B cell (primary cell): ENCODE data around the gene MYRFL. TPM values are rescaled to one million over a fixed set of nuclear protein-coding genes. Genes with fewer than 3 reads are reported as not detected.

Experiments
- ATAC-seq: fragments of 200-7000 bp; cut with Tn5 transposase; one replicate; pipeline ENCODE4 v1.10.0; 2021; ENCODE audit warnings: low read depth, mild to moderate bottlenecking, moderate number of reproducible peaks, moderate library complexity
- CTCF ChIA-PET: fragments of 350-600 bp; sonication (Branson Sonifier 250); formaldehyde crosslinking; loops from one replicate; lab custom pipeline; 2021; ENCODE audit warnings: antibody characterized with exemption, inconsistent platforms; lab: Charles Lee
- POLR2A ChIA-PET: fragments of 350-600 bp; sonication (Branson Sonifier 250); formaldehyde crosslinking; loops from one replicate; lab custom pipeline; 2021; ENCODE audit warnings: antibody characterized with exemption; lab: Charles Lee
- DNase-seq: peaks from one replicate; pipeline ENCODE4 v3.0.0; 2013
- H2AFZ ChIP-seq: 2 replicates; pipeline ENCODE4 v1.6.1; 2012; ENCODE audit warnings: mild to moderate bottlenecking, low read depth, low read length; ENCODE audit not compliant: insufficient read depth, poor library complexity, severe bottlenecking
- H3K27ac ChIP-seq, 2 donors: 1 replicate in 1 of 2; 2 replicates in 1 of 2; pipeline ENCODE4 v1.5.1; 2012 to 2013; ENCODE audit warnings: low read length in 2 of 2, mild to moderate bottlenecking in 2 of 2, moderate library complexity in 1 of 2
- H3K27me3 ChIP-seq, 4 experiments: fragments of 200-600 bp in 1 of 4; sonication (generic) in 1 of 4; replicated peaks in 1 of 4; 1 replicate in 2 of 4; 2 replicates in 2 of 4; pipeline versions ENCODE4 v1.6.1 to v1.7.0; 2013 to 2016; ENCODE audit warnings: low read length in 3 of 4, mild to moderate bottlenecking in 2 of 4, mixed read lengths in 1 of 4, moderate library complexity in 1 of 4; ENCODE audit not compliant: insufficient read depth in 4 of 4, control insufficient read depth in 3 of 4; ENCODE audit errors: control extremely low read depth in 1 of 4
- H3K36me3 ChIP-seq, 2 experiments: replicated peaks in 1 of 2; 1 replicate in 1 of 2; 2 replicates in 1 of 2; pipeline versions ENCODE4 v1.6.1 to v1.7.1; 2013; ENCODE audit warnings: low read length in 1 of 2; ENCODE audit not compliant: insufficient read depth in 2 of 2, control insufficient read depth in 1 of 2; ENCODE audit errors: control extremely low read depth in 1 of 2, extremely low read depth in 1 of 2
- H3K4me1 ChIP-seq, 2 donors: fragments of 200-600 bp in 1 of 2; sonication (generic) in 1 of 2; 1 replicate in 1 of 2; 2 replicates in 1 of 2; pipeline versions ENCODE4 v1.5.1 to v1.6.1; 2013 to 2017; ENCODE audit warnings: low read length in 2 of 2; ENCODE audit not compliant: control insufficient read depth in 2 of 2, insufficient read depth in 2 of 2
- H3K4me2 ChIP-seq: replicated peaks from 2 replicates; pipeline ENCODE3; 2012; ENCODE audit warnings: mild to moderate bottlenecking, low read depth, low read length; ENCODE audit not compliant: poor library complexity, severe bottlenecking
- H3K4me3 ChIP-seq, 5 experiments: fragments of 200-600 bp in 1 of 5; sonication (generic) in 1 of 5; 1 replicate in 3 of 5; 2 replicates in 2 of 5; pipeline versions ENCODE4 v1.5.1 to v1.7.0; 2011 to 2016; ENCODE audit warnings: low read length in 4 of 5, mild to moderate bottlenecking in 4 of 5, low read depth in 2 of 5, control low read depth in 1 of 5, moderate library complexity in 1 of 5; ENCODE audit not compliant: insufficient read depth in 1 of 5; ENCODE audit errors: control extremely low read depth in 1 of 5, extremely low read depth in 1 of 5
- H3K79me2 ChIP-seq: fragments of 200-600 bp; sonication (generic); one replicate; pipeline ENCODE4 v1.6.0; 2016; ENCODE audit warnings: low read length; ENCODE audit not compliant: control insufficient read depth, insufficient read depth
- H3K9ac ChIP-seq: fragments of 200-600 bp; sonication (generic); 2 replicates; pipeline ENCODE4 v1.6.1; 2017; ENCODE audit warnings: mild to moderate bottlenecking, low read length, moderate library complexity
- H3K9me3 ChIP-seq, 3 donors: one replicate each; pipeline versions ENCODE4 v1.6.1 to v1.7.1; 2013; ENCODE audit warnings: low read length in 2 of 3; ENCODE audit not compliant: control insufficient read depth in 2 of 3, insufficient read depth in 1 of 3; ENCODE audit errors: control extremely low read depth in 1 of 3
- H4K20me1 ChIP-seq: 2 replicates; pipeline ENCODE4 v1.6.0; 2012; ENCODE audit warnings: mild to moderate bottlenecking, low read length; ENCODE audit not compliant: insufficient read depth, control insufficient read depth, poor library complexity, severe bottlenecking
- H3K27ac Mint-ChIP-seq: one replicate; pipeline ENCODE4 v1.8.0; 2021; ENCODE audit warnings: mixed read lengths
- H3K27me3 Mint-ChIP-seq: one replicate; pipeline ENCODE4 v1.8.0; 2021; ENCODE audit warnings: mixed read lengths
- H3K4me1 Mint-ChIP-seq: one replicate; pipeline ENCODE4 v1.8.0; 2021; ENCODE audit warnings: mixed read lengths
- H3K4me3 Mint-ChIP-seq: one replicate; pipeline ENCODE4 v1.8.0; 2021; ENCODE audit warnings: mixed read lengths
- H3K9me3 Mint-ChIP-seq: one replicate; pipeline ENCODE4 v1.8.0; 2022; ENCODE audit warnings: mixed read lengths; ENCODE audit not compliant: insufficient read depth
- EZH2 ChIP-seq: IDR thresholded peaks from 2 replicates; pipeline ENCODE4 v1.6.1; 2012; ENCODE audit warnings: borderline replicate concordance, low read depth, mild to moderate bottlenecking, moderate library complexity, low read length; ENCODE audit not compliant: insufficient read depth, poor library complexity, severe bottlenecking
- WGBS: methylation state at CpG from one replicate; pipeline ENCODE4 v1.1.5; 2013; ENCODE audit warnings: missing lambda C conversion rate; ENCODE audit not compliant: insufficient coverage; 5-methylcytosine and 5-hydroxymethylcytosine counted together
- intact Hi-C: fragments of 100-400 bp; cut with micrococcal nuclease; formaldehyde crosslinking; loops from one replicate; pipeline ENCODE4 v1.10.0; 2022
- polyA plus RNA-seq: library from polyadenylated mRNA; depleted of rRNA; stranded (reverse); fragments of >200 nt; gene quantifications from 2 replicates; pipeline ENCODE4 v1.2.3, GENCODE V29; 2012
- total RNA-seq, 2 donors: library from RNA; stranded (reverse); fragments of 120-200 nt in 1 of 2; gene quantifications; 1 replicate in 1 of 2; 2 replicates in 1 of 2; pipeline versions ENCODE4 v1.2.3 to v1.2.4, GENCODE V29; 2013 to 2022
- TF ChIP-seq, protein P1 (sequence below): fragments of 200-600 bp; IDR thresholded peaks from one replicate; pipeline ENCODE4 v1.8.0; 2022; ENCODE audit warnings: antibody characterized with exemption, mild to moderate bottlenecking

The MYRFL gene
- total and polyA plus RNA-seq, 2 donors (not counting 1 experiment from before 2014, with no cell fraction given): 0.28 TPM; not detected in 1

GRCh38 chr12:69900720-69901131, 75.7 kb downstream of the MYRFL start:
- Histone ChIP-seq H3K27me3 (no peaks in the 10 kb centered on the region), H2AFZ (no peak overlapping the region), H3K36me3 (no peaks in the 10 kb centered on the region), H3K4me1 (peaks cover 0 to 5% of the 10 kb centered on the region in 2 donors), H4K20me1 (no peaks in the 10 kb centered on the region), H3K27ac (no peak overlapping the region), H3K4me2 (no peak overlapping the region), H3K9me3 (no peaks in the 10 kb centered on the region), H3K79me2 (no peaks in the 10 kb centered on the region), H3K4me3 (no peak overlapping the region), H3K9ac (no peak overlapping the region)
- Mint-ChIP-seq H3K9me3 (no peaks in the 10 kb centered on the region), H3K4me3 (no peak overlapping the region), H3K27me3 (peaks cover 3% of the 10 kb centered on the region), H3K4me1 (peaks cover 3% of the 10 kb centered on the region), H3K27ac (no peak overlapping the region)
- ATAC-seq (no peak), DNase-seq (peak; percentile 75)
- no peak for TF ChIP-seq EZH2
- TF ChIP-seq, protein P1, sequence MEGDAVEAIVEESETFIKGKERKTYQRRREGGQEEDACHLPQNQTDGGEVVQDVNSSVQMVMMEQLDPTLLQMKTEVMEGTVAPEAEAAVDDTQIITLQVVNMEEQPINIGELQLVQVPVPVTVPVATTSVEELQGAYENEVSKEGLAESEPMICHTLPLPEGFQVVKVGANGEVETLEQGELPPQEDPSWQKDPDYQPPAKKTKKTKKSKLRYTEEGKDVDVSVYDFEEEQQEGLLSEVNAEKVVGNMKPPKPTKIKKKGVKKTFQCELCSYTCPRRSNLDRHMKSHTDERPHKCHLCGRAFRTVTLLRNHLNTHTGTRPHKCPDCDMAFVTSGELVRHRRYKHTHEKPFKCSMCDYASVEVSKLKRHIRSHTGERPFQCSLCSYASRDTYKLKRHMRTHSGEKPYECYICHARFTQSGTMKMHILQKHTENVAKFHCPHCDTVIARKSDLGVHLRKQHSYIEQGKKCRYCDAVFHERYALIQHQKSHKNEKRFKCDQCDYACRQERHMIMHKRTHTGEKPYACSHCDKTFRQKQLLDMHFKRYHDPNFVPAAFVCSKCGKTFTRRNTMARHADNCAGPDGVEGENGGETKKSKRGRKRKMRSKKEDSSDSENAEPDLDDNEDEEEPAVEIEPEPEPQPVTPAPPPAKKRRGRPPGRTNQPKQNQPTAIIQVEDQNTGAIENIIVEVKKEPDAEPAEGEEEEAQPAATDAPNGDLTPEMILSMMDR: peak; percentile 92
- ChIA-PET POLR2A (no interaction called here), CTCF (interaction anchor here (0.7 to 8.1 kb wide), 24 partner anchors 8 to 1866 kb away, joined by 3 to 117 read pairs (median 4); no protein-coding TSS in a partner anchor)
- WGBS: 0% methylated on average over 2 of the region's 4 CpGs
- intact Hi-C loops: loop anchor here (1.0 to 2.0 kb wide), 2 partner anchors 677 to 818 kb away; no protein-coding TSS in a partner anchor

- H3K27ac ChIP-seq: no peak overlapping the region
- H3K4me1 ChIP-seq: peaks cover 0 to 11% of the 10 kb centered on the region in 2 donors
- Mint-ChIP-seq H3K27ac (no peak overlapping the region), H3K9me3 (no peaks in the 10 kb centered on the region), H3K27me3 (no peaks in the 10 kb centered on the region), H3K4me3 (no peak overlapping the region), H3K4me1 (peaks cover 9% of the 10 kb centered on the region)
- TF ChIP-seq, protein P1: no peak
- no peak for TF ChIP-seq EZH2
- CTCF ChIA-PET: interaction anchor here (0.8 to 8.1 kb wide), 20 partner anchors 7 to 1865 kb away, joined by 3 to 117 read pairs (median 6); no protein-coding TSS in a partner anchor
- intact Hi-C loops: loop anchor here (2.0 kb wide), 1 partner anchor 817 kb away; no protein-coding TSS in a partner anchor
- no peaks in the 10 kb centered on the region for H3K79me2 ChIP-seq
- H4K20me1 ChIP-seq: no peaks in the 10 kb centered on the region
- no peak for ATAC-seq
- H2AFZ ChIP-seq: no peak overlapping the region
- H3K36me3 ChIP-seq: no peaks in the 10 kb centered on the region
- no peaks in the 10 kb centered on the region for H3K27me3 ChIP-seq
- no peaks in the 10 kb centered on the region for H3K9me3 ChIP-seq
- H3K4me2 ChIP-seq: no peak overlapping the region
- POLR2A ChIA-PET: no interaction called here
- no peak for DNase-seq
- H3K4me3 ChIP-seq: no peak overlapping the region
- no peak overlapping the region for H3K9ac ChIP-seq
Observed at GRCh38 chr12:69901221-69901905, 76.3 kb downstream of the MYRFL start.
